Spleen (tissue), 7 donors: ENCODE measurements around the gene PHACTR2.

Source experiments
- POLR2AphosphoS5 ChIP-seq, 3 donors: sonication (generic); formaldehyde crosslinking; IDR thresholded peaks; one replicate each; pipeline ENCODE4 v1.5.1; 2017; ENCODE audit warnings: antibody characterized with exemption in 3 of 3
- TF ChIP-seq, protein P1 (sequence below), 11 experiments: fragments of 200-600 bp in 7 of 11; fragments of 450-650 bp in 4 of 11; sonication (generic) in 4 of 11; IDR thresholded peaks in 8 of 11; conservative IDR thresholded peaks in 3 of 11; 1 replicate in 7 of 11; 2 replicates in 4 of 11; pipeline versions ENCODE4 v1.4.0 to v1.8.0; 2016 to 2021; ENCODE audit warnings: antibody characterized with exemption in 11 of 11, inconsistent platforms in 4 of 11, mild to moderate bottlenecking in 1 of 11
- donor health status: DM: no; HTN: no; CAD: no; lungs with moderate emphysema.
- donor health status: DM: no; HTN: no; CAD: no.
- donor health status: DM: no; HTN: no; CAD: no.

DNA sequence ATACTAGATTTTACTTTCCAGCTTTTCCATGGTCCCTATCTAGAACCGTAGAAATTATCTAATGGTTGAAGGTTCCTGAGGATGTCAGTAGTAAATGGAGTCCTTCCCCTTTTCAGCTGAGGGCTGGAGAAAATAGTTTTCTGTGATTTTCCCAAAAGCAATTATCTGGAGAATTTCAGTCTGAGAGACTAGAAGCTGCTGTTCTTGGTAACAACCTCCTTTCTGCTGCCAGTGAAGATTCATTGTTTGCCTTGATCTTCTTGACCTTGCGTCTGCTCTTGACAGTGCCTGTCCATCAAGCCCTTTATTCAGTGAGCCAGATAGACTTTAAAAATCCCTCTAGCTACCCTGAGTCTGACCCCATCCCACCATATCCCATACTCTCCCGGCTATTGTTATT is 73.1 kb downstream of the PHACTR2 start:
- TF ChIP-seq, protein P1, sequence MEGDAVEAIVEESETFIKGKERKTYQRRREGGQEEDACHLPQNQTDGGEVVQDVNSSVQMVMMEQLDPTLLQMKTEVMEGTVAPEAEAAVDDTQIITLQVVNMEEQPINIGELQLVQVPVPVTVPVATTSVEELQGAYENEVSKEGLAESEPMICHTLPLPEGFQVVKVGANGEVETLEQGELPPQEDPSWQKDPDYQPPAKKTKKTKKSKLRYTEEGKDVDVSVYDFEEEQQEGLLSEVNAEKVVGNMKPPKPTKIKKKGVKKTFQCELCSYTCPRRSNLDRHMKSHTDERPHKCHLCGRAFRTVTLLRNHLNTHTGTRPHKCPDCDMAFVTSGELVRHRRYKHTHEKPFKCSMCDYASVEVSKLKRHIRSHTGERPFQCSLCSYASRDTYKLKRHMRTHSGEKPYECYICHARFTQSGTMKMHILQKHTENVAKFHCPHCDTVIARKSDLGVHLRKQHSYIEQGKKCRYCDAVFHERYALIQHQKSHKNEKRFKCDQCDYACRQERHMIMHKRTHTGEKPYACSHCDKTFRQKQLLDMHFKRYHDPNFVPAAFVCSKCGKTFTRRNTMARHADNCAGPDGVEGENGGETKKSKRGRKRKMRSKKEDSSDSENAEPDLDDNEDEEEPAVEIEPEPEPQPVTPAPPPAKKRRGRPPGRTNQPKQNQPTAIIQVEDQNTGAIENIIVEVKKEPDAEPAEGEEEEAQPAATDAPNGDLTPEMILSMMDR (IDR thresholded peaks at IDR 0.05 in 8 of 11, conservative IDR thresholded peaks at IDR 0.05 in 3 of 11), result no peak
- TF ChIP-seq POLR2AphosphoS5 (IDR thresholded peaks at IDR 0.05), result no peak
